Fibroblast of skin of left quadriceps (primary cell): ENCODE data around the gene ITPKC.
A peak's percentile ranks its signal among the peaks of the same experiment; 100 is the strongest.
"Not testable (repeated sequence)": the region's sequence is repeated elsewhere in the genome, so short reads cannot be mapped to it uniquely, and the experiment has no call there.

Source experiments
- DNase-seq, 2 experiments: peaks; one replicate each; pipeline ENCODE4 v3.0.0-alpha.2; 2013; ENCODE audit warnings: low read depth in 2 of 2

The ITPKC gene

DNA sequence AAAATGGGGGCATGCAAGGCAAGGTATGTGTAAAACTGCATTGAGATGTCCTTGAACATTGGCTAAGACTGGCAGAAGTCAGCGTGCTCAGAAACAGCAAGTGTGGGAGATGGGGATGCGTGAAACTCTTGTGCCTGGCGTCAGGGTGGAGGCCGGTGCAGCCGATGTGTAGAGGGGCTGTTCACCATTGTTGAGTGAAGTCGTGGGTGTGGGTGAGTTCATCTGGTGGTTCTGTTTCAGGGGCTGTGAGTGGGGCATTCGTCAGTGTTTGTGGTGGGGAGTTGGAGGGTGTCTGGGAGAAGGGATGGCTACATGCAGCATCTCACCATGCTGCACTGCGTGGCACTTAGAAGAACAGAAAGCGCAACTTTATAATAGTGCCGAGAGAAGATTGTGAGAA, 47.1 kb downstream of the ITPKC start:
- DNase-seq: no peak

DNA sequence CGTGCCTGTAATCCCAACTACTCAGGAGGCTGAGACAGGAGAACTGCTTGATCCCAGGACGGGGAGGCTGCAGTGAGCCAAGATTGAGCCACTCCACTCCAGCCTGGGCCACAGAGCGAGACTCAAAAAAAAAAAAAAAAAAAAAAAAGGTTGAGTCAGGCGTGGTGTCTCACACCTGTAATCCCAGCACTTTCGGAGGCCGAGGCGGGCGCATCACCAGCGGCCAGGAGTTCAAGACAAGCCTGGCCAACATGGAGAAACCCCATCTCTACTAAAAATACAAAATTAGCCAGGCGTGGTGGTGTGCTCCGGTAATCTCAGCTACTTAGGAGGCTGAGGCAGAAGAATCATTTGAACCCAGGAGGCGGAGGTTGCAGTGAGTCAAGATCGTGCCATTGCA, 49.5 kb downstream of the ITPKC start:
- not testable (repeated sequence) for DNase-seq

DNA sequence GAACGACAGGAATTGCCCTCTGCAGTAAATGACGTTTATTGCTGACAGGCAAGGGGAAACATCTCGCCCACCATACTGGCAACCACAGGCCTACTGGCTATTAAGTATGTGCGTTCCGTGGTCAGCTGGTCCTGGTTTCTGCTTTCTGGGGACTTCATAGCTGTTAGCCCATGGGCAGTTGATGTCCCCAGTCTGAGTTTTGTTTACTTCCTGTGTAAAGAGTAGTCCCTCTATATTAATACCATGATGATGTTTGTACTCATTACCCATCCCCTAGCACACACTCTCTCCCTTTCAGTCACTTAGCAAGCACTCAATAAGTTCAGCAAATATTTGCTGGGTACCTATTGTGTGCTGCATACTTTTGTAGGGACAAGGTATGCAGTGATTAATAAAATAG, 52.0 kb downstream of the ITPKC start:
- no peak for DNase-seq

DNA sequence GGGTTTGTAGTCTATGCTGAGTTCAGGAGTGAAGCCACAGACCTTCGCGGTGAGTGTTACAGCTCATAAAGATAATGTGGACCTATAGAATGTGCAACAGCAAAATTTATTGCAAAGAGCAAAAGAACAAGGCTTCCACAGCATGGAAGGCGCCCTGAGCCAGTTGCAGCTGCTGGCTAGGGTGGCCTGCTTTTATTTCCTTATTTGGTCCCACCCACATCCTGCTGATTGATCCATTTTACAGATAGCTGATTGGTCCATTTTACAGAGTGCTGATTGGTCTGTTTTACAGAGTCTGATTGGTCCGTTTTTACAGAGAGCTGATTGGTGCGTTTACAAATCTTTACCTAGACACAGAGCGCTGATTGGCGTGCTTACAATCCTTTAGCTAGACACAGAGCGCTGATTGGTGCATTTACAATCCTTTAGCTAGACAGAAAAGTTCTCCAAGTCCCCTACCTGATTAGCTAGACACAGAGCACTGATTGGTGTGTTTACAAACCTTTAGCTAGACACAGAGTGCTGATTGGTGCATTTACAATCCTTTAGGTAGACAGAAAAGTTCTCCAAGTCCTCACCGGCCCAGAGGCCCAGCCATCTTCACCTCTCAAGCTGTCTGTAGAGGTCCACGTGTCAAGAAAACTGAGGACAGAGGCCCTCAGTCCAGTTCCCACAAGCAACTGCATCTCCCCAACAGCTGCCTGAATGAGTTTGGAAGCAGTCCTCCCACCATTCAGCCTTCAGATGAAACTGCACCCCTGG, 54.4 kb downstream of the ITPKC start:
- DNase-seq: not testable (repeated sequence)

DNA sequence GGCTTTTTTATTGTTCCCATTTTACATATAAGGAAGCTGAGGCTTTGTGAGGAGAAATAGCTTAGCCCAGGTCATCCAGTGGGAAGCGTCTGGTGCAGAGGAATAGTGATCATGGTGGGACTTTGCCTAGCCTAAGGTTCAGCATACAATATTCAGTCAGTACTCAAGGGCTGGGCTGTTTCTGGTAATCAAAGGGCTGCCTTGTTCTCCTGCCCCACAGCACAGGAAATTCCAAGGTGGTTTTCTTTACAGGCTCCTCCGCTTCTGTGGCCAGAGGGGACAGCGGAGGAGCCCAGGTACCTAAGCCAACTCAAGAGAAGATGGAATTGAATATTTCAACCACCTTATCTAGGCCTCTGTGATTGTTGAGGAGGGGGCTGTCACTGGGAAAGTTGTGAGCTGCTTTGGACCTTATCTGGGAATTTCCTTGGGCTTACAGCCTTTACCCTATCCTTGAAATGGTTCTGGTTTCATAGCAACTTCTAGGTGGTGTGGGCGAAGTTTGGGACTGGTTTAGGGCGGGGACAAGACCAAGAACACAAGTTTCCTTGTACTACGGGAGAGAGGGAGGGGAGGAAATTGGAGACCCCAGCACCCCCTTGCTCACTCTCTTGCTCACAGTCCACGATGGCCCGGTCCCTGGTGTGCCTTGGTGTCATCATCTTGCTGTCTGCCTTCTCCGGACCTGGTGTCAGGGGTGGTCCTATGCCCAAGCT, 58.2 kb downstream of the ITPKC start, which contains the start of gene MIA:
TSS of gene MIA (plus strand) at position 606 of the 716 bp plus-strand sequence. CDS start at position 628, 22 bp downstream.
- DNase-seq: no peak

DNA sequence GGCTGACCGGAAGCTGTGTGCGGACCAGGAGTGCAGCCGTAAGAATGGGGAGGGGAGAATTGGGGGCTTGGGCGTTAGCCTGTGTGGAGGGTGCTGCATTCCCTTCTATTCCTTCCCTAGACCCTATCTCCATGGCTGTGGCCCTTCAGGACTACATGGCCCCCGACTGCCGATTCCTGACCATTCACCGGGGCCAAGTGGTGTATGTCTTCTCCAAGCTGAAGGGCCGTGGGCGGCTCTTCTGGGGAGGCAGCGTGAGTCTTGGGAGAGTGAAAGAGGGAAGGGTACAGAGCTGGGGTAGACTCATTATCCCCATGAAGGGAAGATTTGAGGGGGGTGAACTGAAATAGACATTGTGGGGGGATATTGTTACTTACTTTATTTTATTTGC, 58.7 kb downstream of the ITPKC start:
- no peak for DNase-seq

DNA sequence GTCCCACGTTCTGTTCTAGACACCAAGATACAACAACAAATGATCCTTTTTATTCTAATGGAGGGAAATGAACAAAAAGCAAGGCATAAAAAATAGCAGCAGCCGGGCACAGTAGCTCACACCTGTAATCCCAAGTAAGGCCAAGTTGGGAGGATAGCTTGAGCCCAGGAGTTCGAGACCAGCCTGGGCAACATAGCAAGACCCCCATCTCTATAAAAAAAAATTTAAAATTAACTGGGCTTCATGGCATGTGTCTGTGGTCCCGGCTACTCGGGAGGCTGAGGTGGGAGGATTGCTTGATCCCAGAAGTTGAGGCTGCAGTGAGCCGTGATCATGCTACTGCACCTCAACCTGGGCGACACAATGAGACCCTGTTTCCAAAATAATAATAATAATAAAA, 59.5 kb downstream of the ITPKC start:
- no peak for DNase-seq

DNA sequence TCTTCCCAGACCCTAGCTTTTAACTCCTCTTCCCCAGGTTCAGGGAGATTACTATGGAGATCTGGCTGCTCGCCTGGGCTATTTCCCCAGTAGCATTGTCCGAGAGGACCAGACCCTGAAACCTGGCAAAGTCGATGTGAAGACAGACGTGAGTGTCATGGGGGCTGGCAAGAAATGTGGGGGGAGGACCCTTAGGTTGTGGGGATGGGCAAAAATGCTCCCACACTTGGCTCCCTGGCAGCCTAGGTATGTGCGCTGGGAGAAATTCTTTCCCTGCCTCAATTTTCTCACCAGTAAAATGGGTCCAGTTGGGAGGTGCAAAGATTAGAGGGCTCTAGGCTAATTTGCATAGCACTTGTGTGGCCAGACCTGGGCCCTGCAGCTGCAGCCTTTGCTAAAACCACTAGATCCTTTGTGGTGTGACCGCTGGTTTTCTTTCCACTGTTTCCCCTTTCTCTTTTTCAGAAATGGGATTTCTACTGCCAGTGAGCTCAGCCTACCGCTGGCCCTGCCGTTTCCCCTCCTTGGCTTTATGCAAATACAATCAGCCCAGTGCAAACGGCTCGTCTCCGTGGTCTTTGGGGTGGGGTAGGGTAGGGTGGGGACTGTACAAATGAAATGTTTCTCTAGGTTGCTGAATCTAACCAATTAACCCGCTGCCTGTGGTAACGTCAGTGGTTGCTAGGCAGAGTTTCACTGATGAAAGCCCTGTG, 60.2 kb downstream of the ITPKC start:
- DNase-seq: peak; percentile 82

DNA sequence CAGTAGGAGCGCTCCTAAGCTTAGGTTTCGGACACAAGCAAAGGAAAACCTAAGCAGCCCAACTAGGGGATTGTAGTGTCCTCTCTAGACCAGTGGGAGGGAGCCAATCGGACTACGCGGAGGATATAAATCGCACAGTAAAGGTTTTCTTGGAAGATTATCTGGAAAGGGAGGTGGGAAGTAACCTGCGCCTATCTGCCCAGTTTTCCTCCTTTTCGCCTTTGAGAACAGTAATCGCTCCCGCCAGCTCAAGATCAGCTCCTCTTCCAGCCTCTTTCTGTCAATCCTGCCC, 60.7 kb downstream of the ITPKC start:
- no peak for DNase-seq

DNA sequence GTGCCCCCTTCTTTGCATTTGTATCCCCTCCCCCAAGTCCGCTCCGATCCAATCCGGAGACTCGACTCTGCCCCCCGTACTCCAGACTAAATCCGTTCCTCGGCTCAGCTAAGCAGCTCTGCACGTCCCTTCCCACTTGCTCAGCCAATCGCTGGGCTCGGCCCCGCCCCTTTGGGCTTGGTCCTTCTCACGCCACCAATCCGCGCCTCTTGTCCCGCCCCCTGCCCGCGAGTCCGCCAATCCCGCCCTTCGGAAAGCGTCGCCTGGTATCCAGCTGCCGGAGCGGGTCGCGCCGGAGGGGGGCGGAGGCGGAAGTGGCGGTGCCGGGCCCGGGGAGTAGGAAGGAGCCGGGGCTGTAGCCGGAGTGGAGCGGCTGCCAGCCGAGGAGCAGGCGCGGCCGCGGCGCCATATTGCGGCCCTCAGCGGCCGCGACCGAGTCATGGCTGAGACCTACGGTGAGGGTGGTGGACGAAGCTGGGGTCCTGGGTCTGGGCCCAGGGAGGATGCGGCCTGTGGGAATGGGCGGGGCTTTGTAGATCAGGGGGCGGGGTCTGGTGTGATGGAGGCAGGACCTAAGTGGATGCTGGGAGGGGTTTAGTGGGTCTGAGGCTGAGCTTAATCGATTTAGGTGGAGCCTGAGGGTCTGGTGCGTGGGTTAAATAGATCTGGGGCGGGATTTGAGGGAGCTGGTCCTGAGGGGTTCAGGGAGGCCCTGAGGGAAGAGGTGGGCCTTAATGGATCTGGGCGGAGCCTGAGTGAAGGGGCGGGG, 61.2 kb downstream of the ITPKC start, which contains the start of gene RAB4B:
TSS of gene RAB4B (plus strand) at position 311 of the 769 bp plus-strand sequence. CDS start at position 440, 129 bp downstream.
- DNase-seq: peak; percentile 99

DNA sequence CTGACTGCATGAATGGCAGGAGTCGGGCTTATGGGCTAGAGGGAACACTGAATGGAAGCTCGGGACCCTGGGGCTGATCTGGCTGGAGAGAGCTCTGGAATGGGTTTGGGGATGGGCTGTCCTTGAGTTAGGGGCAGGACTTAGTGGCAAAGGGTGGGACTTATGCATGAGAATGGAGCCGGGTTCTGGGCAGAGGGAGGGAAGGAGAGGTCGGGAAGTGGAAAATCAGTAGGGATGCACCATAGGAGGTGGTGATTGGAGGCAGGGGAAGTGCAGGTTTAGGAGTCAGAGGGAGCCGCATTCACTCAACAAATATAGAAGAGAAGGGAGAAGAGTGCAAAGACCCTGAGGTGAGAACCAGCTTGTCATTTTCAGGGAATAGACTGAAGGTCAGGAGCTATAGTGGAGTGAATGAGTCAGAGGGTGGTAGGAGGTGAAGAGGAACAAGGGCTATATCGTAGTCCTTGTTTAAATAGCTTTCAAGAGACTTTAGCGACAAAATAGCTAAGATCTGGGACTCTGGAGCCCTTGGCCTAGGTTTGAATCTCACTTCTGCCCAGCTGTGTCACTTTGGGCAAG, 61.9 kb downstream of the ITPKC start:
- no peak for DNase-seq

DNA sequence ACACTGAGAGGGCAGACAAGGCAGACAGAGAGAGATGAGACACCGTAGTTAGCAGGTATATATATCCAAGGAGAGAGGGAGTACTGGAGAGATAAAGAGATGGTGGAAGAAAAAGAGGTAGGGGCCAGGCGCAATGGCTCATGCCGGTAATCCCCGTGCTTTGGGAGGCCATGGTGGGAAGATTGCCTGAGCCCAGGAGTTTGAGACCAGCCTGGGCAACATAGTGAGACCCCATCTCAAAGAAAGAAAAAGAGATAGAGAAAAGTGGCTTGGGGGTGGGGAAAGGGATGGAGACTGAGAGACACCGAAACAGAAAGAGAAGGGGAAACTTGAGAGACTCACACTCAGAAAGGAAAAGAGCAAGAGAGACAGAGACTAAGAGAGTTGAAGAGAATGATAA, 63.7 kb downstream of the ITPKC start:
- DNase-seq: no peak

DNA sequence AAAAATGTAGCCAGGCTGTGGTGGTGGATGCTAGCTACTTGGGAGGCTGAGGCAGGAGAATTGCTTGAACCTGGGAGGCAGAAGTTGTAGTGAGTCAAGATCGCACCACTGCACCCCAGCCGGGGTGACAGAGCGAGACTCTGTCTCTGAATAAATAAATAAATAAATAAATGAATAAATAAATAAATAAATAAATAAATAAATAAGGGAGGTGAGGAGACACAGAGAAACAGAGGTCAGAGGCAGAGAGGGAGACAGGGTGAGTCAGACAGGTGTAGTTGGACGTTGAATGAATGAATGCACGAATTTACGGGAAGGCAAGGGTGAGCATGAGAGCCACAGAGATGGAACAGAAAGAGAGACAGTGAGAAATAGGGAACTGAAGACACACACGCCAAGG, 64.2 kb downstream of the ITPKC start:
- no peak for DNase-seq

DNA sequence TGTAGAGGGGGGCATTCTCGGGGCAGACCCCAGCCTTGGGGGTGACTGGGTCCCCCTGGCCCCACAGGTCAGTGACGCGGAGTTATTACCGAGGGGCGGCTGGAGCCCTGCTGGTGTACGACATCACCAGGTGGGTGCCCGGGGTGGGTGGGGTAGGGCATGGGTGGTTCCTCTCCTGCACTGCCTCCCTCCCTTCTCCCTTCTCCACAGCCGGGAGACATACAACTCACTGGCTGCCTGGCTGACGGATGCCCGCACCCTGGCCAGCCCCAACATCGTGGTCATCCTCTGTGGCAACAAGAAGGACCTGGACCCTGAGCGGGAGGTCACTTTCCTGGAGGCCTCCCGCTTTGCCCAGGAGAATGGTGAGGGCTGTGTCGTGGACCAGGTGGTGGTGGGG, 66.8 kb downstream of the ITPKC start:
- DNase-seq: no peak

DNA sequence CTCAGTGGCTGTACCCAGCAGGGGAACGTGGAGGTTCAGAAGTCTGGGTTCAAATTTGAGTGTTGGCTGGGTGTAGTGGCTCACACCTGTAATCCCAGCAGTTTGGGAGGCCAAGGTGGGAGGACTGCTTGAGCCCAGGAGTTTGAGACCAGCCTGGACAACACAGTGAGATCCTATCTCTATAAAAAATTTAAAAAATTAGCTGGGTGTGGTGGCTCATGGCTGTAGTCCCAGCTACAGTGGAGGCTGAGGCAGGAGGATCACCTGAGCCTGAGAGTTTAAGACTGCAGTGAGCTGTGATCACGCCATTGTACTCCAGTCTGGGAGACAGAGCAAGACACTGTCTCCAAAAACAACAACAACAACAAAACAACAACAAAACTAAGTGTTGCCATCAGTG, 67.2 kb downstream of the ITPKC start:
- DNase-seq: not testable (repeated sequence)

DNA sequence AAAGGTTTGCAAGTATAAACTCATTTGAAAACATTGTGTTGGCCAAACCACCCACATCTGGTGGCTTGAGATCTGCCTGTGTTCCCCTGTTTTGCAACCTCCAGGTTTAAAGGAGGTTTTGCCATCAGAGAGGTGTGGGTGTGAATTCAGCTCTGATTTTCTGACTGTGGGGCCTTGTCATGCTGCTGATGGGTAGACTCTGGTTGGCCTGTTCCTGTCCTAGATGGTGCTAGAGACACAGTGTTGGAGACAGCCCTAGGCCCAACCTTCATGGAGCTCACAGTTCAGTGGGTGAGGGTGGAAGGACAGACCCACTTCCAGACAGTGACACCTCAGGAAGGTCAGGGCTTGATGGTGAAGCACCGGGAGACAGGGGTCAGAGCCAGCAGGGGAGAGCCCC, 68.6 kb downstream of the ITPKC start:
- no peak for DNase-seq

DNA sequence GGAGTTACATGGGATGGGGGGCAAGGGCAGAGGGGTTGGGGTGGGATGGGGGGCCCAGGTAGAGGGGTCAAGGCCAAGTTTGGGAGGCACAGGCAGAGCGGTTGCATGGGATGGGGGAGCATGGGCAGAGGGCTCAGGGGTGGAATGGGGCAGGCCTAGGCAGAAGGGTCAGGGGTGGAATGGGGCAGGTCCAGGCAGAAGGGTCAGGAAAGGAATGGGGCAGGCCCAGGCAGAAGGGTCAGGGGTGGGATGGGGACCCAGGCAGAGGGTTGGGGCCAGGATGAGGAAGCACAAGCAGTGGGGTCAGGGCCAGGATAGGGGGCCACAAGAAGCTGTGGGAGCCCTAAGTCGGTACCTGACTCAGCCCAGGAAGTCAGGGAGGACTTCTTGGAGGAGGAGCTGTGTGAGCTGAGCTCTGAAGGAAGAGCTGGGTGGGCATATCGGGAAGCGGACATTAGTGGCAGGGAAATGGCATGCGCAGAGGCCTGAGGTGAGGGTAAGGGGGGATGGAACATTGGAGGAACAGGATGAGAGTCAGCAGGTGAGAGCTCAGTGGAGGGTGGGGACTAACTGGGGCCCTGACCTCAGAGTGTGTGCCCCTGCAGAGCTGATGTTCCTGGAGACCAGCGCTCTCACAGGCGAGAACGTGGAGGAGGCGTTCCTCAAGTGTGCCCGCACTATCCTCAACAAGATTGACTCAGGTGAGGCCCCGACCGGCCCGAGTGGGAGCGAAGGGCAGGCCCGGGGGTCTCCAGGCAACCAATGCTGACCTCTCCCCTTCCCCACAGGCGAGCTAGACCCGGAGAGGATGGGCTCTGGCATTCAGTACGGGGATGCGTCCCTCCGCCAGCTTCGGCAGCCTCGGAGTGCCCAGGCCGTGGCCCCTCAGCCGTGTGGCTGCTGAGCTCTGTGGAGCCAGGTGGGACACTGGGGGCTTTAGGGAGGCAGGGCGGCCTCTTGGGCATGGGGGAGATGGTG, 69.4 kb downstream of the ITPKC start:
- no peak for DNase-seq
